HG03060 (cell line): ENCODE measurements around the gene PDE8B.

Source experiments
- ATAC-seq: cut with Tn5 transposase; IDR thresholded peaks from one replicate; pipeline ENCODE4 v1.9.1; 2021; ENCODE audit warnings: low read depth, moderate number of reproducible peaks; ENCODE audit not compliant: unreplicated experiment

Gene PDE8B, protein sequence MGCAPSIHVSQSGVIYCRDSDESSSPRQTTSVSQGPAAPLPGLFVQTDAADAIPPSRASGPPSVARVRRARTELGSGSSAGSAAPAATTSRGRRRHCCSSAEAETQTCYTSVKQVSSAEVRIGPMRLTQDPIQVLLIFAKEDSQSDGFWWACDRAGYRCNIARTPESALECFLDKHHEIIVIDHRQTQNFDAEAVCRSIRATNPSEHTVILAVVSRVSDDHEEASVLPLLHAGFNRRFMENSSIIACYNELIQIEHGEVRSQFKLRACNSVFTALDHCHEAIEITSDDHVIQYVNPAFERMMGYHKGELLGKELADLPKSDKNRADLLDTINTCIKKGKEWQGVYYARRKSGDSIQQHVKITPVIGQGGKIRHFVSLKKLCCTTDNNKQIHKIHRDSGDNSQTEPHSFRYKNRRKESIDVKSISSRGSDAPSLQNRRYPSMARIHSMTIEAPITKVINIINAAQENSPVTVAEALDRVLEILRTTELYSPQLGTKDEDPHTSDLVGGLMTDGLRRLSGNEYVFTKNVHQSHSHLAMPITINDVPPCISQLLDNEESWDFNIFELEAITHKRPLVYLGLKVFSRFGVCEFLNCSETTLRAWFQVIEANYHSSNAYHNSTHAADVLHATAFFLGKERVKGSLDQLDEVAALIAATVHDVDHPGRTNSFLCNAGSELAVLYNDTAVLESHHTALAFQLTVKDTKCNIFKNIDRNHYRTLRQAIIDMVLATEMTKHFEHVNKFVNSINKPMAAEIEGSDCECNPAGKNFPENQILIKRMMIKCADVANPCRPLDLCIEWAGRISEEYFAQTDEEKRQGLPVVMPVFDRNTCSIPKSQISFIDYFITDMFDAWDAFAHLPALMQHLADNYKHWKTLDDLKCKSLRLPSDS

DNA sequence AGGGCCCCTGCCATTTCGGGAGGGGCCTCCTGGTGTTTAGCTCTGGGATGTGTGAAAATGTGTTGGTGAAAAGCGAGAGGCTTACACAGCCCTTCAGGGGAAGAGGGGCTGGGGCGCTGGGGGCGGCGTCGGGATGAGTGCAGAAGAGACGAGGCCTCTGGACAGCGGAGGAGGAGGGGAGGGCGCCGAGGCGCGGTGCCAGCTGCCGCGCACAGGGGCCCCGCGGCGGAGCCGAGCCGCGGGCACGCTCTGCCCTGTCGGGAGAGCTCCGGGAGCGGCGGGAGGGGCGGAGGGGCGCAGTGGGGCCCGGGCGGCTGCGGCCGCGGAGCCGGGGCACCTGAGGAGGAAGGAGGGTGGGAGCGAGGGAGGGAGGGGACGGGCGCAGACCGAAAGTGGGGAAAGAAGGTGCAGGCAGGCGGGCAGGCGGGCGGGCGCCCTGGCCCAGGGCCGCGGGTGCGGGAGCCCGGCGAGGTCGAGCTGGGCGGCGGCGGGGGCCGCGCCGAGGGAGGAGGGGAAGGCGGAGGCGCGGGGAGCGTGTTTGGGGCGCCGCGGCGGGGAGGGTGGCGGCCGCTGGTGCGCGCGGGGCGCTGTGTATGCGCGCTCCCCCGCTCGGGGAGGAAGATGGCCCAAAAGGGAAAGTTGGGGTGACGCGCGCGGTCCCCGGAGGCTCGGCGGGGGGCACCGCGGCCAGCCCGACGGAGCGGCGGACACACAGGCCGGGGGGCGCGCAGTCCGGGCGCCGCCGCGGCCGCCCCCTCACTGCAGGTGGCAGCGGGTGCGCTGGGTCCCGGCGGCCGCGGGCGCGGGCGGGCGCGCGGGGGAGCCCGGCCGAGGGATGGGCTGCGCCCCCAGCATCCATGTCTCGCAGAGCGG, at the start of gene PDE8B:
Gene PDE8B (plus strand): TSS at position 590 of the 873 bp plus-strand sequence. CDS start 246 bp downstream, at position 836.
- no peak for ATAC-seq

DNA sequence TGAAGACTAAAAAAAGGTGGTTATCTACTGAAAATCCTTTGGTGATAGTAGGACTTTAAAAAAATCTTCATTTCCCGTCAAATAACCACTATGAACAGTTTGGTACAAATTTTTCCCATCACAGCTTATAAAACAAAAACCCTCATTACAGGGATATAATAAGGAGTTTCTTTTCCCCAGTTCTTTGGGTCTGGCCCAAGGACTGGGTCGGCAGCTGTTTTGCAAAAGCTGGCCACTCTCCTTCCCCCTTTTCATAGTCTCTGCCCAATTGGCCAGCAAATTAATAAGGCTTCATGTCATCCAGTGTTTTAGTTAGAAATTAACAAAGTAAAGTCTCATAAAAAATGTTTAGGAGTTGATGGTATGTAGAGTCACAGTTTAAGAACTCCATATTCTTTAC, 47.0 kb upstream of the PDE8B start:
- no peak for ATAC-seq

DNA sequence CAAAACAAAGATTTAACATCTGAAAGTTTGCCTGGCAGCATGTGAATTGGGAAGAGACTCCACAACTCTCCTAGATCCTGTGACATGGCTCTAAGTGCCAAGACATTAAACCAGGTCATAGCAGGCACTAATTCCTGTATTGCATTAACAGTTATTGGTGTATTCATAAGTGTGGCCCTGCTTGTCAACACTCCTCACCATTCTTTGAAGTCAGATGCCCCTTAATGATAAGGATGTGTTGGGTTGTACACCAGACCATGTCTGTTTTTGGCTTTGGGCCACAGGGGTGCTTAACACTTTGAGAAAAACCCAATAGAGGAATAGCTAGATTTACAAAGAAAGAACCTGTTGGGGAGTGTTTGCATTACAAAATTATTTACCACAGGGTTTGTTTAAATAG, 43.4 kb upstream of the PDE8B start:
- ATAC-seq = no peak

DNA sequence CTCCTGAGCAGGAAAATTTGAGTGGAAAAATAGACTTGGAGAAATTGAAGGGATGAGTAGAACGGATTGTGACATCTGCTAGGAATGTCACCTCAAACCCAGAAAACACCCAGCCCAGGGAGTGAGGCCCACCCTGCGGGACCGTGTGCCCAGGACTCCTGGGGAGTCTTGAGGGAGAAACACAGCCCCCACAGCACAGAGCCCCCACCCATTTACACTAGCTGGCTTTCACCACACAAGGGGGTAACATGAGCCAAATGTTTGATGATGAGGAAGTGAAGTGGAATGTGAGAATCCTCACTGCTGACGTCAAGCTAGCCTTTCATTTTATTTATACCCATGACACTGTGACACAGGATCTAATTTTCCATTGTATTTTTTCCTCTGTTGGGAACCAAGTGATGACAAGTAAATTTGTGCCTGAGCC, 42.8 kb upstream of the PDE8B start:
- ATAC-seq = no peak

DNA sequence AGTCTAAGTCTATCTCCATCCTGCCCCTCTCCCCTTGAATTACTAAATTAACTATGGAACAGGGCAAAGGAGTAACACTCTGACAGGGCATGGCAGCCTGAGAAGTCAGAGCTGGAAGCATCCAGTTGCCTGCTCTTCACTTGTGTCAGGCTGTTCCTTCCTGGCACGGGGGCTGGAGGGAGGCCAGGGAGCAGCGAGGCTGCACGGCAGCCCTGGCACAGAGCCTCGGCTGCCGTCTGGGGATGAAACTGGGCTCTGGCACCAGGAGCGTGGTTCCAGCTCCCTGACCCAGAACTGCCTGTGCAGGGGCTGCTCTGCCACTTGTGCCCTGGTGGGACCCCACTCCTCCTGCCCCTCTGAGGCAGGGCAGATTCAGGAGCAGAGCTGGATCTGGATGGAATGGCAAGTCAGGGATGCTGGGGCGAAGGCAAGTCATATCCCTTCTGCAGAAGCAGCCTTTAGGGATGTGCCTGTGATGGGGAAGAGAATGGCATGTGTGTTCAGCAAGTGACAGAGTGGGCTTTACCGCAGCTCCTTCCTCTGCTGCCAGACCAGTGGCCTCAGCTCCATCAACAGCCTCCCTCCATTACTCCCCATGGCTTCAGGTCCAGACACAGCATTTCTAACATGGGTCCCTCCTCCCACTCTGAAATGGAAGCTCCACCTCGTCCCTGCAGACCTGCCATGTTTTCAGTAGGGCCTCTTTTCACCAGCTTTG, 42.2 kb upstream of the PDE8B start:
- ATAC-seq = no peak

DNA sequence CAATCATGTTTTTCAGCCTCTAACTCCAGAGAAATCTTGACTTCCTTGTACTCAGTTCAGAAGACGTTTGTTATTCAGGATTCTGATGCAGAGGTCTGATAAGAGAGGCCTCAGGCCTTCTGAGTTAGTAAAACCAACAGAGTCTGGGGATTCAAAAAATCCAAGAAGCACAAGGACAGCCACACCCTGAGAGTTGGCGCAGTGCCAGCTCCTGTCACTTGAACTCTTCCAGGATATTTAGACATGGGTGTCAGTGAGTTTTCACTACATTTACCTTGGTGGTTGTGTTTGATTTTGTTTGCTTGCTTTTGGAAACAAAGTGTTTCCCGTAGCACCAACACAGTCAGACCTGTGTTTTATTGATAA, 41.6 kb upstream of the PDE8B start:
- no peak for ATAC-seq

DNA sequence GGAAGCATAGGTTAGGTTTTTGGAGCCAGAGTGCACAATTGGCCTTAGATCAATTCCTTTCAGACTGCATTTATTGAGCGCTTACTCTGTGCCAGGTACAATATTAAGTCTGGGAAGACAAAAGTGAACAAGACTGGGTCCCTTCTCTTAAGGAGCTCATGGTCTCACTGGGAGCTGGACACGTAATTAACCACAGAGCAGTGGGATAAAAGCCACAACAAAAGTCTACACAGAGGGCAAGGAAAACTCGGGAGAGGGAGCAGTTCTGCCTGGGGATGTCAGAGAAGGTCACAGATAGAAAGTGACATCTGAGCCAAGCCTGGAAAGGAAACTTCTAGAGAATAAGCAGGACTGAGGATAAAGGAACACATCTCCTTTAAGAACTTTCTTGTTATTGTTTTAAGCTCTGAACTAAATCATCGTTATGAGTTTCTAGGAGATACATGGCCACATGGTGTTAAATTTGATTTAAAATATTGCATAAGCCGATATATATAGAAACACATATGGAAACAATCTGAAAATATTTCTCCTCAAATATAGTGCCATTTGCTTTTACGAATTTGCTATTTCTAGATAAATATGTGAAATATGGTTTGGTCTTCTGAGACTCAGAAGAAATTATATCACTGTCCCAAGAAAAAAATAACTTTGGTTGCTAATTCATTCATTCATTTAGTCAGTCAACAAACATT, 40.1 kb upstream of the PDE8B start:
- ATAC-seq = no peak

DNA sequence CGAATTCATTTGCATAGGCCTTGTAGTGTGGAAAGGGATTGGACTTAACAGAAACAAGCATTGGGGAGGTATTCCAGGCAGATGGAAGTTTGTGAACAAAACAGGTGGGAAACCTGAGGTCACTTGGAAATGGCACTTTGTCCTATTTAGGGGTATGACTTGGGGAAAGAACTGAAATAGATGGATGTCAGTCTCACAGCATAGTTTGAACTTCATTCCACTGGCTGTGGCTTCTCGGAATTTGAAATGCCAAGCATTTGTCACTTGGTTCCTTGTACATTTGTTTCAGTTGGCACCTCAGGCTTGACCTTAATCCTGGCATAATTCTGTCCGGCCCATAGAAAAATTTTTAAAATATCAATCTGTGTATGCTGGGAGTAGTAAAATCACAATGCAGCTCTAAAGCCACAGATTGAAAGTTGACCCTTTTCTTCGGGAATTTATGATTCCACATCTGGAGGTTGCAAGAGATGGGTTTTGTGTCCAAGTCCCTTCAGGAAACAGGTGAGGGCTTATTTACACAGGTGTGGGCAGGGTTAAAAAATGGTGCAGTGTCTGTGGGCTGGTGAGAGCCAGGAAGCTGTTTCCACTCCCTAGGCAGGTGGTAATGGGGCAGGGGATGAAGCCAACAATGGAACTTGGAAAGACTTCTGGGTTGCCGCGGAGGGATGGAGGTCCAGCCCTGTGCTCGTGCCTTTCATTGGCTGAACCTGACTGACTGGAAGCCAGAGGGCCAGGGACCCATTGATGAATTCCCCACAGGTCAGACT, 39.2 kb upstream of the PDE8B start:
- no peak for ATAC-seq

DNA sequence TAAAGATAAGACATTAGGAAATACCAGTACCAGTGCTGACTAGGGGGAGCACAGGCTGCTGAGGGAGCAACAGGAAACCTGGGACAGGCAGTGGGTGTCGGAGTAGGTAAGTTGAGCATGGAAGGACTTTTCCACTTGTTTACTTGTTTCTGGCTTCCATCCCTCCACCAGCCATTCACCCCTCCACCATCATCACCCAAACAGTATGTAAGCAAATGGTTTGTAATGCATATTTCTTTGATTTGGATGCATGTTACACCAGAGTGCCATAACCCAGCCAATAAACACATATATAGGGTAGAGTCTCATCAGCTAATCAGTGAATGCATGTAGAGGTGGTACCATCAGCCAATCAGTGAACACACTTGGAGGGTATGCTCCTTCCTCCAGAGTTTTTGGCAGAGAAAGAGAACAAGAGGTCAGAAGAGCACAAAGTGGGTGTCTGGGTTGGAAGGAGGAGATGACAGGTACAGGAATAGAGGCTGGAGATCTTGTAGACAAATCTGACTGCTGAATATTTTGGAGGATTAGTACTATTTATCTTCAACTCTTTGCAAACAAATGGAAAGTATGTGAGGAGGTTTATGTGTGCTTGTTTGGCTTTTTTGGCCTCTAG, 37.7 kb upstream of the PDE8B start:
- no peak for ATAC-seq

DNA sequence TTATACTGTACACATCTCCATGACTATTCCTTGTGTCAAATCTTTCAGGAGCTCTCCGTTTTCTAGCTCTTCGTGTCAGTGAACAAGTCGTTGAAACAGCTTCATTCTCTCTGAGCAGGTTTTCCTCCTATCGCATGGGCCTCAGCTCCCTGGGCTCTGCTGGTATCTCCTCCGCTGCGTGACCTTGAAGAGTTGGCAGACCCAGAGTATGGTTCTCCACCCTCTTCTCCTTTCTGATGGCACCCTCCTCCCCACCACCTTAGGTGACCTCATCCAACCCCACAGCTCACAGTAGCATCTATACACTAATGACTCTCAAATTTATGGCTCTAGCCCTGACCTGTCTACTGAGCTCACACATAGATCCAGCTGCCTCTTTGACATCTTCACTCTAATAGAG, 36.0 kb upstream of the PDE8B start:
- no peak for ATAC-seq

DNA sequence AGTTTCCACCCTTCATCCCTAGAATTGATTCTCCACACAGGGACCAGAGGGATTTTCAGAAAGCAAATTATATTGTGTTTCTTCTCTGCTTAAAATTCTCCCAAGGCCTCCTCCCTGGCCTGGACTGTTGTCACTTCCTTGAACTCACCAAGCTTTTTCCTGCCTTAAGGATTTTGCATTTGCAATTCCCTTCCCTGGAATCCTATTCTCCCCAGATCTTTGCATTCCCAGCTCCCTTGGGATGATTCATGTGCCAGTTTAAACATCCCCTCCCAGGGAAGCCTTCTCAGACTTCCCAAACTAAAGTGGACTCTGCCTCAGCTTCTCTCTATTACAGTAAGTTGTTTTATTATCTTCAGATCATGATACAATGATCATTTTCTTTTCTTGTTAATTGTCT, 35.2 kb upstream of the PDE8B start:
- no peak for ATAC-seq

DNA sequence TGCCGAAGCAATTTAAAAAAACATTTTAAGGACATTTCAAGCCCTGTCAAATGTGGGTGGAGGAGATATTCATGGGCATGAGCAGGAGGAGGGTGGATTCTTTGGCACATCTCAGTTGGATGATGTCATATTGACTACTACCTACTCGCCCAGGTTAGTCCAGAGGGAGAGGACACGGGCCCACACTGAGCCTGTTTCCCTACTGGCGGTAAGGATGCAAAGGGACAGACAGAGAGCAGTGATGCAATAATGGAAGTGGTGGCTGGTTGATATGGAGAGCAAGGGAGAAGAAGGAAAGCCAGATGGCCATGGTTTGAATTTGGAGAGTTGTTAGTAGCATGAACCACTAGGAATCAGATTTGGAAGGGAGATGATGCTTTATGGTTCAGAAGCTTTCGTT, 34.1 kb upstream of the PDE8B start:
- no peak for ATAC-seq

DNA sequence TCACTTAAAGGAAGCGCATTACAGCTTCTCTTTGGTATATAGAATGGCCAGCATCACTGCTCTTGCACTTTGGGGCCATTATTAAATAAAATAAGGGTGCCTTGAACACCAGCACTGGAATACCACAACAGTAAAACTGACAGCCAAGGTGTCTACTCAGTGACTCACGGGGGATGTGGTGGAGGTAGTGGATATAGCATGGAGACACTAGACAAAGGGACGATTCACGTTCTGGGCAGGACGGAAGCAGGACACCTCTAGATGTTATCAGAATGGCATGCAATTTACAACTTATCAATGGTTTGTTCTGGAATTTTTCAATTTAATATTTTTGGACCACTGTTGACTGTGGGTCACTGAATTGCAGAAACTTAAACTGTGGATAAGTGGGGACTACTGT, 32.9 kb upstream of the PDE8B start:
- ATAC-seq = no peak

DNA sequence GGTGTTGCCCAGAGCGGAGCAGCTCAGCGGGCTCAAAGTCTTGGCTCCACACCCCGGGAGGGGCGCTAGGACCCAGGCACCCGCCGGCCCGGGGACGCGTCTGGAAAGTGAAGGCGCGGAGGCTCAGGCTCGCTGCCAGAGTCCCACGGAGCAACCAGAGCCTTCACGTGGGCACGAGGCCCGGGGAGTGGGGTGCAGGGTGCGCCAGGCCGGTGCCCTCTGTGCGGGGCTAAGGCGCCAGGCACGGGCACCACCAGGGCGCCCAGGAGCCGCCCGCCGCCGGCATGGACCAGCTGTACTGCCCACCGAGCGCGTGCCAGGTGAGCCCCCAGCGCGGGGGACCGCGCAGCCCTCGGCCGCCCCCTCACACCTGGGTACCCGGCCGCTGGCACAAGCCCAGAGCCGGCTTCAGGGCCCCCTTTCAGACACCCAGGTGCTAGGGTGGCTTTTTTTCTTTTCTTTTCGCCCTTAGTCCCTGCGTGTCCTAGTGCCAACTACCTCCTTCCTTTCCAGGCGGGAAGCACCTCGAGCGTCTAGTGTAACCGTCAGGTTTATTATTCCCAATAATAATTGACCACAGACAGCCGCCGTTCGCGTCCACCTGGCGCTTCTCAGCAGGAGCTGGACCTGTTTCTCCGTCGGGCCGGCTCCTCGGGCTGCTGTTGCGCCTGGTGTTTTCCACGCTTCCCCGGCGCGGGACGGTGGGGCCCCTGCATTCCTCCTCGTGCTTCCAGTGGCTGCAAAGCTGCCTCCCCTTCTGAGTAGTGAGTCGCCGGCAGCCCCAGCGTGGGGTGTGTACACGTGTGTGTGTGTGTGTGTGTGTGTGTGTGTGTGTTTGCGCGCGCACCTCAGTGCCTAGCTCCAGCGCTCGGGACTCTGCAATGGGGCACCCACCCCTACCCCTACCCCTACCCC, 30.1 kb upstream of the PDE8B start:
- no peak for ATAC-seq

DNA sequence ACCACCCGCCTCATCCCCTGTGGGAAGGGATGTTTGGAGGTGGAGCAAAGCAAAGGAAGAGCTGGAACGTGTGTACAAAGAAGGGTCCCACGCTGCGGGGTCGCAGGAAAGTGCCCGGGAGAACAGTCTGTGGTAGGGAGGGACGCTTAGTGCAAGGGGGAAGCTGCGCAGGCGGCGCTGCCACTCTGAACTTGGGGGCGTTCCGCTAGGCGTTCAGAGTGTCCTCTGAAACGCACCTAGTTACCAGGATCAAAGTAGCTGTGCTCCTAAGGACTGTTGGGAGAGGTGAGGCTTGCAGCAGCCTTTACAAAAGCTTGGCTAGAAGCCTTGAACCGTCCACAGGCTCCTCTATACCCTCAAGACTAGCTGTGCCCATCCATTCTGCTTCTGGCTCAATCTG, 29.3 kb upstream of the PDE8B start:
- ATAC-seq = no peak

DNA sequence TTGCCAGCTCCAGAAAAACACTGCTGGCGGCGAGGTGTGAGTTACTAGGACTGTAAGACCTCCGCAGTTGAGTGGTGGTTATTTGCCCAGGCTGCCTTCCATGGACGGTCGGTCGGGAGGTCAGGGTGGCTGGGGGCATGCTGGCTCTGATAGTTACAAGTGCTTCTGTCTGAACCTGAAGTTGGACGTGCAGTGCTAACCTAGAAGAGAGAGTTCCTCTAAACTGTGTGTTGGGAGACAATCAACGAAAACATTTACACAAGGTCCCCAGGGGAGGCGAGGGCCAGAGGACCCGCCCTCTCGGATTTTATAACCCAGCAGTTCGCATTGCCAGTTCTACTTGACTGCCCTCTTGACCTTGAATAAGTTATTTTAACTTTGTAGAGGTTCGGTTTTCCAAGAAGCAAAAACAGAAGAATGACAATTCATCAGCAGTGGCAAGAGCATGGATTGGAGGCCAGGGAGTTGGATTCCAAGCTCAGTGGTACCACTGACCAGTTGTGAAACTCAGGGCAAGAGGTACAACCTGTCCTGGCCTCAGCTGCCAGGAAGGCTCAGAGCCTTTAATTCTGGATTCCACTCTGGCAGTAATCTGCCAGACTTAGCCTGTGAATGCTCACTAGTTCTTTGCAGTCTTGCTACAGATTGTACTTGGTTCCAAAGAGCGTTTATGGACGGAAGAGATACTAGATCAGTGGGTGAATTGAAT, 28.7 kb upstream of the PDE8B start:
- ATAC-seq = no peak

DNA sequence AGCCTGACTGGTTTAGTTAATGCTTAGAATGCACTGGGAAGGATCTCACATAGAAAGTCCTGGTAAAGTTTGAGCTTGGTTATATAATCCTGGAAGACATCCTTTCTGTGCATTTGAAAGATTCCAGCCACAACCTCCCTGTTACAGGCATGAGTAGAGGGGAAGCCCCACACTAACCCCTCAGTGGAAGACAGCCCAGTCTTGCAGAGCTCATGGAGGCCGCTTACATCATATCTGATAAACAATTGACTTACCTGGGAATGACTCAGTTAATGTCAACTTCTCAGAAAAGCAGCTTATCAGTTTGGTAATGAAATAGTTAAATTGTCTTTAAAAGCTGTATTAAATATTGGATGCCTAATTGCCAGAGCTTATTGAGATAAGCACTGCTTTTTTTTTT, 28.1 kb upstream of the PDE8B start:
- no peak for ATAC-seq
